IMR-90 (cell line): ENCODE data around the gene SLC4A5. TPM values are rescaled to one million over a fixed set of nuclear protein-coding genes. Genes with fewer than 3 reads are reported as not detected.

ENCODE experiments used
- ATAC-seq: fragments of 200-7000 bp; cut with Tn5 transposase; 2 replicates; pipeline ENCODE4 v1.9.1; 2020; ENCODE audit warnings: low read depth, mild to moderate bottlenecking, moderate library complexity
- BruUV-seq: library from RNA; stranded (reverse); fragments of 400-500 nt; replicated peaks from 2 replicates; lab custom pipeline; 2021; lab: Mats Ljungman, UMichigan
- CTCF ChIA-PET: fragments of 300-600 bp; formaldehyde crosslinking; extraction: SDS; loops from one replicate; lab custom pipeline; 2021; ENCODE audit warnings: antibody characterized with exemption; lab: Yijun Ruan, JAX
- POLR2A ChIA-PET: fragments of 300-600 bp; sonication (Branson Sonifier 250); formaldehyde crosslinking; loops from one replicate; lab custom pipeline; 2022; ENCODE audit warnings: antibody characterized with exemption; ENCODE audit not compliant: unreplicated experiment; lab: Charles Lee
- DNase-seq: peaks from one replicate; pipeline ENCODE4 v3.0.0; 2013
- H2AFZ ChIP-seq: replicated peaks from 2 replicates; pipeline ENCODE3; 2013; ENCODE audit warnings: low read length, mild to moderate bottlenecking; ENCODE audit not compliant: poor library complexity
- H2AK5ac ChIP-seq: 2 replicates; pipeline ENCODE4 v1.6.1; 2013; ENCODE audit warnings: low read depth, low read length, inconsistent platforms
- H2AK9ac ChIP-seq: replicated peaks from 2 replicates; pipeline ENCODE3; 2013; ENCODE audit warnings: mild to moderate bottlenecking, low read depth, low read length, moderate library complexity; ENCODE audit not compliant: poor library complexity
- H2BK120ac ChIP-seq: 2 replicates; pipeline ENCODE4 v1.6.1; 2013; ENCODE audit warnings: low read depth, low read length, inconsistent platforms
- H2BK15ac ChIP-seq: 3 replicates; pipeline ENCODE4 v1.6.1; 2013; ENCODE audit warnings: low read depth, low read length, inconsistent platforms
- H2BK20ac ChIP-seq: 2 replicates; pipeline ENCODE4 v1.6.1; 2013; ENCODE audit warnings: low read depth, mild to moderate bottlenecking, inconsistent platforms, low read length, moderate library complexity
- H2BK5ac ChIP-seq: 2 replicates; pipeline ENCODE4 v1.6.1; 2013; ENCODE audit warnings: mild to moderate bottlenecking, low read depth, low read length, inconsistent platforms; ENCODE audit not compliant: poor library complexity, severe bottlenecking
- H3K14ac ChIP-seq: replicated peaks from 2 replicates; pipeline ENCODE4 v1.6.1; 2013; ENCODE audit warnings: low read depth, low read length, inconsistent platforms
- H3K18ac ChIP-seq: 2 replicates; pipeline ENCODE4 v1.6.1; 2013; ENCODE audit warnings: low read depth, low read length, control low read depth
- H3K23ac ChIP-seq: 2 replicates; pipeline ENCODE4 v1.6.1; 2013; ENCODE audit warnings: low read depth, low read length, inconsistent platforms
- H3K27ac ChIP-seq: 2 replicates; pipeline ENCODE4 v1.5.1; 2013; ENCODE audit warnings: mild to moderate bottlenecking, control low read depth, low read length; ENCODE audit not compliant: insufficient read depth
- H3K27me3 ChIP-seq: 2 replicates; pipeline ENCODE4 v1.6.1; 2013; ENCODE audit warnings: low read length; ENCODE audit not compliant: control insufficient read depth, insufficient read depth
- H3K36me3 ChIP-seq: 2 replicates; pipeline ENCODE4 v1.6.1; 2013; ENCODE audit warnings: low read length, mixed read lengths; ENCODE audit not compliant: control insufficient read depth, insufficient read depth
- H3K4ac ChIP-seq: 2 replicates; pipeline ENCODE4 v1.6.1; 2013; ENCODE audit warnings: low read depth, low read length, inconsistent platforms
- H3K4me1 ChIP-seq: 2 replicates; pipeline ENCODE4 v1.6.1; 2013; ENCODE audit warnings: low read length, mixed read lengths; ENCODE audit not compliant: control insufficient read depth, insufficient read depth
- H3K4me2 ChIP-seq: 2 replicates; pipeline ENCODE4 v1.6.1; 2013; ENCODE audit warnings: low read depth, mild to moderate bottlenecking, control low read depth, low read length, moderate library complexity
- H3K4me3 ChIP-seq: 2 replicates; pipeline ENCODE4 v1.5.1; 2013; ENCODE audit warnings: low read depth, mild to moderate bottlenecking, control low read depth, low read length, moderate library complexity; ENCODE audit not compliant: insufficient read depth
- H3K56ac ChIP-seq: 2 replicates; pipeline ENCODE4 v1.6.1; 2013; ENCODE audit warnings: low read length, inconsistent platforms; ENCODE audit not compliant: insufficient read depth; ENCODE audit errors: extremely low read depth
- H3K79me1 ChIP-seq, 2 experiments: 2 replicates each; pipeline ENCODE4 v1.6.1; 2013; ENCODE audit warnings: low read length in 2 of 2, inconsistent platforms in 1 of 2, low read depth in 1 of 2
- H3K9ac ChIP-seq: 2 replicates; pipeline ENCODE4 v1.6.1; 2013; ENCODE audit warnings: low read depth, low read length, control low read depth
- H3K9me1 ChIP-seq: 2 replicates; pipeline ENCODE4 v1.6.1; 2013; ENCODE audit warnings: low read length, inconsistent platforms; ENCODE audit not compliant: insufficient read depth
- H3K9me3 ChIP-seq: 2 replicates; pipeline ENCODE4 v1.6.1; 2013; ENCODE audit warnings: low read length; ENCODE audit not compliant: control insufficient read depth, insufficient read depth
- H4K20me1 ChIP-seq: 2 replicates; pipeline ENCODE4 v1.6.1; 2013; ENCODE audit warnings: low read length, inconsistent platforms; ENCODE audit not compliant: insufficient read depth
- H4K5ac ChIP-seq: 2 replicates; pipeline ENCODE4 v1.6.1; 2013; ENCODE audit warnings: mild to moderate bottlenecking, low read depth, low read length, control low read depth
- H4K8ac ChIP-seq, 2 experiments: 2 replicates each; pipeline ENCODE4 v1.6.1; 2013; ENCODE audit warnings: low read depth in 2 of 2, low read length in 2 of 2, control low read depth in 1 of 2, inconsistent platforms in 1 of 2
- H4K91ac ChIP-seq: 2 replicates; pipeline ENCODE4 v1.6.1; 2013; ENCODE audit warnings: low read depth, low read length, inconsistent platforms; ENCODE audit not compliant: insufficient read depth
- BHLHE40 ChIP-seq: fragments of 150-350 bp; IDR thresholded peaks from 2 replicates; pipeline ENCODE4 v1.6.1; 2016; ENCODE audit warnings: mild to moderate bottlenecking, low read depth, low read length
- CHD1 ChIP-seq: IDR thresholded peaks from 2 replicates; pipeline ENCODE4 v1.6.1; 2012; ENCODE audit warnings: low read depth, low read length, improper control_type of control experiment
- CTCF ChIP-seq: conservative IDR thresholded peaks from 2 replicates; pipeline ENCODE4 v1.5.1; 2012; ENCODE audit warnings: mild to moderate bottlenecking, low read depth, low read length, improper control_type of control experiment
- ELK1 ChIP-seq: fragments of 150-350 bp; IDR thresholded peaks from 2 replicates; pipeline ENCODE4 v1.6.1; 2016; ENCODE audit warnings: low read depth, mild to moderate bottlenecking, low read length, moderate library complexity, borderline replicate concordance
- MAFK ChIP-seq: IDR thresholded peaks from 2 replicates; pipeline ENCODE4 v1.6.1; 2012; ENCODE audit warnings: low read depth, low read length, improper control_type of control experiment
- MAZ ChIP-seq: IDR thresholded peaks from 2 replicates; pipeline ENCODE4 v1.6.1; 2012; ENCODE audit warnings: low read depth, mild to moderate bottlenecking, low read length, improper control_type of control experiment, moderate library complexity, borderline replicate concordance
- NFE2L2 ChIP-seq: fragments of 150-350 bp; IDR thresholded peaks from 2 replicates; pipeline ENCODE4 v1.6.1; 2016; ENCODE audit warnings: low read depth, mild to moderate bottlenecking, low read length
- RAD21 ChIP-seq: IDR thresholded peaks from 2 replicates; pipeline ENCODE4 v1.6.1; 2012; ENCODE audit warnings: low read length, improper control_type of control experiment
- RFX5 ChIP-seq: IDR thresholded peaks from 2 replicates; pipeline ENCODE4 v1.8.0; 2012; ENCODE audit warnings: low read depth, mild to moderate bottlenecking, low read length, moderate library complexity
- SMC3 ChIP-seq: fragments of 150-350 bp; IDR thresholded peaks from 2 replicates; pipeline ENCODE4 v1.6.1; 2016; ENCODE audit warnings: low read depth, mild to moderate bottlenecking, antibody characterized with exemption, low read length, moderate library complexity
- USF2 ChIP-seq: fragments of 150-350 bp; IDR thresholded peaks from 2 replicates; pipeline ENCODE4 v1.6.1; 2017; ENCODE audit warnings: mild to moderate bottlenecking, antibody characterized with exemption, low read length, low read depth
- WGBS, 2 experiments: methylation state at CpG; one replicate each; pipeline versions ENCODE4 v1.1.5 to v1.1.7; 2013; ENCODE audit warnings: missing lambda C conversion rate in 2 of 2; ENCODE audit not compliant: insufficient read length in 1 of 2; ENCODE audit errors: extremely low coverage in 2 of 2; 5-methylcytosine and 5-hydroxymethylcytosine counted together
- dilution Hi-C: fragments of 300-500 bp; cut with HindIII; formaldehyde crosslinking; loops from one replicate; pipeline ENCODE4 v1.14.3; 2018; ENCODE audit warnings: low sequenced_read_pairs; ENCODE audit not compliant: unreplicated experiment
- in situ Hi-C: fragments of 300-500 bp; cut with MboI; formaldehyde crosslinking; loops from 3 replicates; pipeline ENCODE4 v1.14.3; 2019; ENCODE audit warnings: low sequenced_read_pairs, inconsistent platforms, mixed read lengths
- intact Hi-C: fragments of 100-400 bp; cut with micrococcal nuclease; formaldehyde crosslinking; loops from 2 replicates; pipeline ENCODE4 v1.10.0; 2022
- polyA plus RNA-seq, 3 experiments: library from polyadenylated mRNA; depleted of rRNA; stranded (reverse); fragments of >200 nt; gene quantifications; 2 replicates each; pipeline ENCODE4 v1.2.3, GENCODE V29; 2012; ENCODE audit warnings: low replicate concordance in 1 of 3
- total RNA-seq: library from RNA; depleted of rRNA; stranded (reverse); fragments of >200 nt; gene quantifications from 2 replicates; pipeline ENCODE4 v1.2.3, GENCODE V29; 2012

The SLC4A5 gene
- total and polyA plus RNA-seq, 2 of the 4 experiments (the other 2 are of a cell fraction) = 0.18 to 0.22 TPM

GRCh38 chr2:74198461-74199274 is 144.5 kb downstream of the SLC4A5 start, which contains the start of gene MTHFD2 (continued):
- peak; percentile 77 for TF ChIP-seq CTCF

- H3K4ac ChIP-seq = peak overlapping the region; percentile 60
- H2BK120ac ChIP-seq = no peak overlapping the region
- H2AFZ ChIP-seq = peak overlapping the region; percentile 97
- H3K4me3 ChIP-seq = peak overlapping the region; percentile 80
- 0 out of 2 replicates have a peak, but pooled peaks cover 1% of the 10 kb centered on the region for H3K36me3 ChIP-seq
- H3K27me3 ChIP-seq = no peaks in the 10 kb centered on the region
- H2BK15ac ChIP-seq = 0 out of 3 replicates have a peak overlapping the region, but pooled peaks have one; percentile 5
- peak overlapping the region; percentile 98 for H2AK9ac ChIP-seq
- peak overlapping the region; percentile 6 for H2BK5ac ChIP-seq
- peak overlapping the region; percentile 25 to 85 for H4K8ac ChIP-seq
- H2BK20ac ChIP-seq = 0 out of 2 replicates have a peak overlapping the region, but pooled peaks have one; percentile 32
- H4K91ac ChIP-seq = no peak overlapping the region
- H4K5ac ChIP-seq = no peak overlapping the region
- no peak overlapping the region for H3K56ac ChIP-seq
- no peak overlapping the region for H3K23ac ChIP-seq
- no peaks in the 10 kb centered on the region for H3K9me3 ChIP-seq
- ATAC-seq = no peak
- WGBS, 2 experiments = 4% methylated on average over 6 of the region's 18 CpGs; no CpG with 5 or more reads in 1 of the 2 experiments
- H3K27ac ChIP-seq = peak overlapping the region; percentile 1; the same call in 1 of the 2 replicates
- H3K4me2 ChIP-seq = peak overlapping the region; percentile 63
- no peak for DNase-seq
- ChIA-PET POLR2A (no interaction called here), CTCF (no interaction called here)
- H4K20me1 ChIP-seq = peaks cover 38% of the 10 kb centered on the region
- H2AK5ac ChIP-seq = no peak overlapping the region
- intact Hi-C loops = loop anchor here (1.0 kb wide), 1 partner anchor 20 kb away; the partner anchor contains the start of gene MOB1A
- peaks cover 5% of the 10 kb centered on the region for H3K4me1 ChIP-seq
- peak overlapping the region; percentile 26; the same call in 1 of the 2 replicates for H3K14ac ChIP-seq
- in situ Hi-C loops = no loop called here
- no peak overlapping the region for H3K9ac ChIP-seq
- dilution Hi-C loops = no loop called here
- H3K79me1 ChIP-seq = peaks cover 3 to 34% of the 10 kb centered on the region in 2 experiments; a peak in 3 of 4 replicates
- peaks cover 13% of the 10 kb centered on the region for H3K9me1 ChIP-seq
- H3K18ac ChIP-seq = no peak overlapping the region
- no TSS peak for BruUV-seq
- no peak for TF ChIP-seq NFE2L2
- TF ChIP-seq RAD21 = no peak
- TF ChIP-seq ELK1 = no peak
- TF ChIP-seq BHLHE40 = no peak
- no peak for TF ChIP-seq RFX5
- TF ChIP-seq CHD1 = no peak
- TF ChIP-seq MAZ = no peak
- TF ChIP-seq USF2 = no peak
- TF ChIP-seq SMC3 = no peak
- TF ChIP-seq MAFK = no peak
Observed at GRCh38 chr2:74198023-74198460, 145.2 kb downstream of the SLC4A5 start.
